MM.1S (cell line): Measurements from ENCODE around the gene MICU2.

Experiments used
- DNase-seq: peaks from one replicate; pipeline ENCODE4 v3.0.0-alpha.2; 2015
- H2AFZ ChIP-seq: fragments of 300-600 bp; sonication (generic); 2 replicates; pipeline ENCODE4 v1.6.0; 2016; ENCODE audit warnings: antibody characterized with exemption, low read length
- H3F3A ChIP-seq: fragments of 300-600 bp; sonication (generic); 2 replicates; pipeline ENCODE4 v1.6.1; 2016; ENCODE audit warnings: mild to moderate bottlenecking, antibody characterized with exemption, low read length, moderate library complexity, mixed read lengths; ENCODE audit not compliant: insufficient read depth
- H3K27ac ChIP-seq: fragments of 300-600 bp; sonication (generic); 2 replicates; pipeline ENCODE4 v1.5.1; 2016; ENCODE audit warnings: mild to moderate bottlenecking, low read length
- H3K27me3 ChIP-seq: fragments of 300-600 bp; sonication (generic); replicated peaks from 2 replicates; pipeline ENCODE4 v1.6.0; 2016; ENCODE audit warnings: low read length; ENCODE audit not compliant: insufficient read depth
- H3K36me3 ChIP-seq: fragments of 300-600 bp; sonication (generic); replicated peaks from 2 replicates; pipeline ENCODE4 v1.6.1; 2016; ENCODE audit warnings: mild to moderate bottlenecking, low read length, mixed read lengths; ENCODE audit not compliant: insufficient read depth
- H3K4me1 ChIP-seq: fragments of 300-600 bp; sonication (generic); 2 replicates; pipeline ENCODE4 v1.6.1; 2016; ENCODE audit warnings: low read length, mixed read lengths
- H3K4me2 ChIP-seq: fragments of 300-600 bp; sonication (generic); 2 replicates; pipeline ENCODE4 v1.6.0; 2016; ENCODE audit warnings: low read depth, low read length
- H3K4me3 ChIP-seq: fragments of 300-600 bp; sonication (generic); 2 replicates; pipeline ENCODE4 v1.5.1; 2016; ENCODE audit warnings: low read length, mixed read lengths
- H3K79me2 ChIP-seq: fragments of 300-600 bp; sonication (generic); 2 replicates; pipeline ENCODE4 v1.6.1; 2016; ENCODE audit warnings: mixed run types, low read length, mixed read lengths
- H3K9ac ChIP-seq: fragments of 300-600 bp; sonication (generic); 2 replicates; pipeline ENCODE4 v1.6.1; 2016; ENCODE audit warnings: low read length, mixed read lengths
- H3K9me2 ChIP-seq: fragments of 300-600 bp; sonication (generic); replicated peaks from 2 replicates; pipeline ENCODE4 v1.6.1; 2016; ENCODE audit warnings: mild to moderate bottlenecking, low read length, mixed read lengths; ENCODE audit not compliant: insufficient read depth
- H3K9me3 ChIP-seq: fragments of 300-600 bp; sonication (generic); replicated peaks from 2 replicates; pipeline ENCODE4 v1.6.1; 2016; ENCODE audit warnings: mild to moderate bottlenecking, low read length, mixed read lengths; ENCODE audit not compliant: insufficient read depth
- H4K20me1 ChIP-seq: fragments of 300-600 bp; sonication (generic); 2 replicates; pipeline ENCODE4 v1.6.1; 2016; ENCODE audit warnings: mild to moderate bottlenecking, low read length, moderate library complexity, mixed read lengths; ENCODE audit not compliant: insufficient read depth
- EZH2 ChIP-seq: fragments of 300-600 bp; sonication (generic); optimal IDR thresholded peaks from 2 replicates; pipeline ENCODE3; 2017; ENCODE audit warnings: low read depth, mild to moderate bottlenecking, antibody characterized with exemption, low read length, mixed read lengths
- EZH2phosphoT487 ChIP-seq: fragments of 300-600 bp; sonication (generic); IDR thresholded peaks from 2 replicates; pipeline ENCODE4 v1.6.1; 2018; ENCODE audit warnings: antibody characterized with exemption, low read length
- TF ChIP-seq, protein P1 (sequence below): fragments of 300-600 bp; sonication (generic); IDR thresholded peaks from 2 replicates; pipeline ENCODE4 v1.5.1; 2016; ENCODE audit warnings: antibody characterized with exemption, low read length, mixed read lengths

The MICU2 gene

GRCh38 chr13:21632196-21632595 is 28.2 kb upstream of the MICU2 start:
- H2AFZ ChIP-seq, result no peak overlapping the region
- H3K4me3 ChIP-seq, result no peak overlapping the region
- H3K4me2 ChIP-seq, result no peak overlapping the region
- H3K79me2 ChIP-seq, result no peaks in the 10 kb centered on the region
- no peaks in the 10 kb centered on the region for H3F3A ChIP-seq
- TF ChIP-seq EZH2phosphoT487, result no peak
- TF ChIP-seq, protein P1, sequence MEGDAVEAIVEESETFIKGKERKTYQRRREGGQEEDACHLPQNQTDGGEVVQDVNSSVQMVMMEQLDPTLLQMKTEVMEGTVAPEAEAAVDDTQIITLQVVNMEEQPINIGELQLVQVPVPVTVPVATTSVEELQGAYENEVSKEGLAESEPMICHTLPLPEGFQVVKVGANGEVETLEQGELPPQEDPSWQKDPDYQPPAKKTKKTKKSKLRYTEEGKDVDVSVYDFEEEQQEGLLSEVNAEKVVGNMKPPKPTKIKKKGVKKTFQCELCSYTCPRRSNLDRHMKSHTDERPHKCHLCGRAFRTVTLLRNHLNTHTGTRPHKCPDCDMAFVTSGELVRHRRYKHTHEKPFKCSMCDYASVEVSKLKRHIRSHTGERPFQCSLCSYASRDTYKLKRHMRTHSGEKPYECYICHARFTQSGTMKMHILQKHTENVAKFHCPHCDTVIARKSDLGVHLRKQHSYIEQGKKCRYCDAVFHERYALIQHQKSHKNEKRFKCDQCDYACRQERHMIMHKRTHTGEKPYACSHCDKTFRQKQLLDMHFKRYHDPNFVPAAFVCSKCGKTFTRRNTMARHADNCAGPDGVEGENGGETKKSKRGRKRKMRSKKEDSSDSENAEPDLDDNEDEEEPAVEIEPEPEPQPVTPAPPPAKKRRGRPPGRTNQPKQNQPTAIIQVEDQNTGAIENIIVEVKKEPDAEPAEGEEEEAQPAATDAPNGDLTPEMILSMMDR, result no peak
- no peak for TF ChIP-seq EZH2
- no peaks in the 10 kb centered on the region for H3K36me3 ChIP-seq
- H3K27ac ChIP-seq, result no peak overlapping the region
- no peak for DNase-seq
- no peaks in the 10 kb centered on the region for H3K9me3 ChIP-seq
- H3K27me3 ChIP-seq, result no peaks in the 10 kb centered on the region
- no peaks in the 10 kb centered on the region for H3K4me1 ChIP-seq
- no peaks in the 10 kb centered on the region for H3K9me2 ChIP-seq
- no peaks in the 10 kb centered on the region for H4K20me1 ChIP-seq
- no peak overlapping the region for H3K9ac ChIP-seq

DNA sequence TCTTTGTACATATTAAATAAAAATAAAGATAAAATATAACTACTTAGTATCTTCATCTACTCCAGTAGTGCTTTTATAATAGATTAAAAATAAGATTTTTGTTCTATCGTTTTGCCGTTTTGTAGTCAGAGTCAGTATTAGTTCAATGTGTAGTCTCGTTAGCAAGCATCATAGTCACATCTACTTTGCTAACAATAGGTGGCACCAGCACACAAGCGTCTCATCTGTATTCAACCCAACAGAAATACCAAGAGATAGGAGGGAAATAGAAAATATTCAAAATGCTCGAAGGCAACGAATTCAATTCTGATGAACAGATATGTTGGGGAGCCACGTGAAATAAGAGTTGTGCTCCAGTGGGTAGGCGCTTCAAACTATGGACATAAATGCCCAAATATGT is 21.4 kb upstream of the MICU2 start:
- no peaks in the 10 kb centered on the region for H3K27me3 ChIP-seq
- no peaks in the 10 kb centered on the region for H3K9me3 ChIP-seq
- H3K27ac ChIP-seq, result no peak overlapping the region
- H2AFZ ChIP-seq, result peak overlapping the region; percentile 53; the same call in 1 of the 2 replicates
- H3K9me2 ChIP-seq, result no peaks in the 10 kb centered on the region
- H3K4me3 ChIP-seq, result no peak overlapping the region
- H3K4me1 ChIP-seq, result no peaks in the 10 kb centered on the region
- peak; percentile 67 for DNase-seq
- no peak for TF ChIP-seq EZH2phosphoT487
- TF ChIP-seq, protein P1, result peak; percentile 52
- H3K36me3 ChIP-seq, result no peaks in the 10 kb centered on the region
- no peaks in the 10 kb centered on the region for H3K79me2 ChIP-seq
- peak overlapping the region; percentile 21; the same call in 1 of the 2 replicates for H3K9ac ChIP-seq
- no peaks in the 10 kb centered on the region for H4K20me1 ChIP-seq
- peak overlapping the region; percentile 57; the same call in 1 of the 2 replicates for H3K4me2 ChIP-seq
- H3F3A ChIP-seq, result no peaks in the 10 kb centered on the region

GRCh38 chr13:21620861-21621260 is 16.9 kb upstream of the MICU2 start:
- no peaks in the 10 kb centered on the region for H3K79me2 ChIP-seq
- H3F3A ChIP-seq, result no peaks in the 10 kb centered on the region
- H2AFZ ChIP-seq, result no peak overlapping the region
- H3K27ac ChIP-seq, result no peak overlapping the region
- H3K9ac ChIP-seq, result no peak overlapping the region
- no peaks in the 10 kb centered on the region for H3K4me1 ChIP-seq
- no peaks in the 10 kb centered on the region for H4K20me1 ChIP-seq
- no peak for DNase-seq
- no peaks in the 10 kb centered on the region for H3K9me2 ChIP-seq
- TF ChIP-seq, protein P1, result no peak
- TF ChIP-seq EZH2phosphoT487 (no peak), EZH2 (no peak)
- no peak overlapping the region for H3K4me3 ChIP-seq
- no peaks in the 10 kb centered on the region for H3K27me3 ChIP-seq
- no peaks in the 10 kb centered on the region for H3K36me3 ChIP-seq
- no peaks in the 10 kb centered on the region for H3K9me3 ChIP-seq
- no peak overlapping the region for H3K4me2 ChIP-seq
